ENCODE measurements around the gene CACNA1S. TPM values are rescaled to one million over a fixed set of nuclear protein-coding genes. Genes with fewer than 3 reads are reported as not detected.

The CACNA1S gene
- total RNA-seq (2014; rRNA removed; shearing (Covaris generic)) = 0.06 TPM in 1 of 2 replicates, not detected in the other

DNA sequence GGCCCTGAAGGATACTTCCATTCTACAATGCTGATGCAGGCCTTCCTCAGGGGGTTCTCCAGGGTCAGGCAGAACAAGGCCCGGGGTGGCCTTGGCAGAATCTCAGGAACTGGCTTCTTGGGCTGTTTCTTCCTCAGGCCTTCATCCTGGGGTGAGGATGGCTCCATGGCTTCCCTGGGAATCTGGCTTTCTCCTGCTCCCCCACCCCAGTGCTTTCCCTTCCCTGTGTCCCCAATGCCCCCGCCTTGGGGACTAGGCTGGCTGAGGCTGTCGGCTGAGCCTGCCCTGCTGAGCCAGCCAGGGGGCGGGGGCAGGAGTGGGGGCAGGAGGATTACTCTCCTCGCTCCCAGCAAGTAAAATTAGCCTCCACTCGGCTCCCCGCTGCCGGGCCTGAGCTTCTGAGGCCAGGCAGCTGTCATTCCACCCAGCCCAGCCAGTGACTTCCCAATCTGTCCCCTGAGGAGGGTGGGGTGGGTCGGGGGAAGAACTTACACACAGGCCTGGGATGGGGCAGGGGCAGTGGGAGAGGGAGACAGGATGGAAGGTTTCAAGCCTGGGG lies at the start of gene CACNA1S:
Gene CACNA1S (minus strand): TSS at position 254 of the 559 bp plus-strand sequence. CDS start 87 bp downstream, at position 167.
- in situ Hi-C loops (cut with HindIII; ENCODE audit: low sequenced_read_pairs) = no loop called here
- no peak for DNase-seq (ENCODE audit: low spot score)

- in situ Hi-C loops (cut with HindIII; ENCODE audit: low sequenced_read_pairs) = no loop called here
- no peak for DNase-seq (ENCODE audit: low spot score)
These were observed 45.7 kb upstream of the CACNA1S start for GRCh38 chr1:201157949-201158348.

DNA sequence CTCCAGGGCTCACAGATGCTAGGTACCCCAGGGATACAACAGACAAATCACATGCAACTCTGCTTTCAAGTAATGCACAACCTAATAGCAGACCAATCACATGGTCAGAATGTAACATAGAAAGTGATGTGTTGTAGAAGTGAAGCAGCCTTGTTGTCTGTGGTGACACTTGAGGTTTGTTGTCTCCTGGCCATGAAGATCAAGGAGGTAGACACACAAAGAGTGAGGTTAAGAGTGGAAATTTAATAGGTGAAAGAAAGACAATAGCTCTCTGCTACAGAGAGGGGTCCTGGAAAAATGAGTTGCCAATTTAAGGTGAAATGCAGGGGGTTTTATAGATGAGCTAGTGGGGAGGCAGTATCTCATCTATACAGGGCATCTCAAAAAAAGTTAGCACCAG lies 44.6 kb upstream of the CACNA1S start:
- no peak for DNase-seq (ENCODE audit: low spot score)
- in situ Hi-C loops (cut with HindIII; ENCODE audit: low sequenced_read_pairs) = no loop called here

DNA sequence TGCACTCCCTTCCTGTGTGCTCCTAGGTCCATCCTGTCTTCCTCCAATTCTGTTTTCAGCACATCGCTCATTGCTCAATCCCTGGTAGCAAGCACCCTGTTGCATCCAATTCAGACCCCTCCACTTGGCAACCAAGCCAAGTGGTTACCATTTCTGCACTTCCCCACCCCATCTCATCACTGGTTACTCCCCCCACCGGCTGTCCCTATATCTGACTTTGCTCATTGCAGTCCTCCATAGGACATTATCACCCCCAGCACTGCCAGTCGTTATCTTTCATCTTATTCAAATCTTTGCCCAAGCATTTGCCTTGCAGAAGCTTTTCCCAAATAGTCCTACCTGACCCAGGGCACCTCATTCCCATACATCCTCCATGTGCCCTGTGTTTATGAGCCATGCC lies 44.1 kb upstream of the CACNA1S start:
- in situ Hi-C loops (cut with HindIII; ENCODE audit: low sequenced_read_pairs) = no loop called here
- DNase-seq (ENCODE audit: low spot score) = no peak

DNA sequence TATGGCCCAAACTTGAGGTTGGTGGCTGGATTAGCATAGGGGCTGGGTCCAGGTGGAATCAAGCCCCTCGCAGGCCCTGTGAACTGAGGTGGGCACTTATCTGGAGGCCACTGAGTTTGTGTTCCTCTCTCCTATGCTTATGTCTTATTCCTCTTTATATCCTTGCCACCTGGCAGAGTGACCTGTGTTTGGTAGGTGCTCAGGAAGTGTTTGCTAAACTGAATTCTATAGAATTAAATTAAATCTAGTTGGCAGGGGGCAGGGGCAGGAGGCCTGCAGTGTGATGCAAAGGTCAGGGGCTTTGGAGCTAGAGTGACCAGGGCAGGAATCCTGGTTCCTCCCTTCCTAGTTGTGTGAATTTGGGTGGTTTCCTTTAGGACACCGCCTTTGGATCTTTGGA lies 43.1 kb upstream of the CACNA1S start:
- in situ Hi-C loops (cut with HindIII; ENCODE audit: low sequenced_read_pairs) = no loop called here
- no peak for DNase-seq (ENCODE audit: low spot score)

- in situ Hi-C loops (cut with HindIII; ENCODE audit: low sequenced_read_pairs) = no loop called here
These were observed 42.4 kb upstream of the CACNA1S start, which contains the start of gene TMEM9 for GRCh38 chr1:201154389-201155165. TMEM9 (minus strand) TSS chr1:201154474; CDS start chr1:201153923, 551 bp downstream.

DNA sequence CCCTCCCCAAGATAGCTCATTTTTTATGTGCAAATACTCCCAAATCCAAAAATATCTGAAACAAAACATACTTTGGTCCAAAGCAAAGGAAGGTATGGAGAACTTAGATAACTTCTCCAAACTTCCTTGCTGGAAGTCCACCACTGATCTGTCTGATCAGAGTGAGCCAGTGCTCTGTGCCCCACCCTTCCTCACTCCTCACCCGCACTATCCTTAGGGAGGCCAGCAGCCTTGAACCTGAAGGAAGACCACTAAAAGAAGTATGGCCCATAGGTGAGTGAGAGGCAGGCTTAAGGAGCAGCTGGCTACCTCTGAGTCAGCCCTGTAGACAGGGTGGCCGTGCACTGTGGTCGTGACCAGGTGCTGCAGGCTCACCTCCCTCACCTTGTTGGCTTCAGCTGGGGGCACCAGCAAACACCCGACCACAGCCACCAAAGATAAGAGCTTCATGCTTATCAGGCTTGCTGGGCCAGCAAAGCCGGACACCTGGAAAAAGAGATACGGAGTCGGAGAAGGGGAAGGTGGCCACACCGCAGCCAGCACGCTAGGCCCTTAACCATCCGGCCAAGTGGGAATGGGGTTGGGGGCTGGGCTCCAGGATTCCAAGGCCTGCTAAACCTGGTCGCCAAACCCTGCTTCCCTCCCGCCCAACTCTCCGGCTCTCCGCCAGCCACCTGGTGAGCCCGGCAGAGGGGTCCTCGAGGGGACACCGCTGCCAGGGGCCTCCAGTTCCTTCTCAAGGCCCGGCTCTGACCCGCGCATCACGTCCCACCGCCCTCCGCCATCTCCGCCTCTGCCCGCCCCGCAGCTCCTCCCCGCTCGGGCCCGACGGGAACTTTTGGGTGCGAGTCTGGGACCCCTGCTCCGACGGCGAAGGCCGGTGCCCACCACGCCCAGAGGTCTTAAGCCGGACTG lies 41.5 kb upstream of the CACNA1S start:
- peak; percentile 40 for DNase-seq (ENCODE audit: low spot score)
- in situ Hi-C loops (cut with HindIII; ENCODE audit: low sequenced_read_pairs) = no loop called here

More at GRCh38 chr1:201154389-201155165, 42.4 kb upstream of the CACNA1S start, which contains the start of gene TMEM9:
- DNase-seq (ENCODE audit: low spot score) = peak; percentile 98

- peak; percentile 44 for DNase-seq (ENCODE audit: low spot score)
- in situ Hi-C loops (cut with HindIII; ENCODE audit: low sequenced_read_pairs) = no loop called here
These were observed 37.2 kb upstream of the CACNA1S start for GRCh38 chr1:201149400-201149799.

DNA sequence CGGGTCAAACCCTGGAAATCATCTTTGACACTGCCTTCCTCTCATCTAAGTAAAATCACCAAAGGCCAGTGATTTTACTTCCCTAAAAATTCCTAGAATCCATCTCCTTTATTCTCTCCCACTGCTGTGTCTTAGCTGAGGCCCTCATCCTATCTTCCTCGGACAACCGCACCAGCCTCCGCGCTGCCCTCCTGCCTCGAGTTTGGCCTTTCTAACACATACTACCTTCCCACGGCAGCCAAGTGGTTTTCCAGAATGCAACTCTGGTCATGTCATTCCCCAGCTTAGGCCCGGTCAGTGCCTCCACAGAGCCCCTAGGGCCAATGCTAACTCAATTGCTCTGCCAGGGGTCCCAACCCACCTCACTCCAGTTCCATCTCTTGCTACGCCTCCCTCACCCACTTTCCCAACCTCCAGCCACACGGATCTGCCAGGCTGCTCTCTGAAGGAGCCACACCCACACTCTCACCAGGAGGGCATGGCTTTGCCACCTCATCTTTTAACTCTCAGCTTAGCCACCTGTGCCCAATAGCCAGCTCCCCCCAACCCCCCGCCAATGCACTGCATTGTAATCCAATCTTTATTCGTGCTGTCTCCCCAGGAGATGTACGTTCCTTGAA lies 35.3 kb upstream of the CACNA1S start:
- in situ Hi-C loops (cut with HindIII; ENCODE audit: low sequenced_read_pairs) = no loop called here
- DNase-seq (ENCODE audit: low spot score) = no peak

DNA sequence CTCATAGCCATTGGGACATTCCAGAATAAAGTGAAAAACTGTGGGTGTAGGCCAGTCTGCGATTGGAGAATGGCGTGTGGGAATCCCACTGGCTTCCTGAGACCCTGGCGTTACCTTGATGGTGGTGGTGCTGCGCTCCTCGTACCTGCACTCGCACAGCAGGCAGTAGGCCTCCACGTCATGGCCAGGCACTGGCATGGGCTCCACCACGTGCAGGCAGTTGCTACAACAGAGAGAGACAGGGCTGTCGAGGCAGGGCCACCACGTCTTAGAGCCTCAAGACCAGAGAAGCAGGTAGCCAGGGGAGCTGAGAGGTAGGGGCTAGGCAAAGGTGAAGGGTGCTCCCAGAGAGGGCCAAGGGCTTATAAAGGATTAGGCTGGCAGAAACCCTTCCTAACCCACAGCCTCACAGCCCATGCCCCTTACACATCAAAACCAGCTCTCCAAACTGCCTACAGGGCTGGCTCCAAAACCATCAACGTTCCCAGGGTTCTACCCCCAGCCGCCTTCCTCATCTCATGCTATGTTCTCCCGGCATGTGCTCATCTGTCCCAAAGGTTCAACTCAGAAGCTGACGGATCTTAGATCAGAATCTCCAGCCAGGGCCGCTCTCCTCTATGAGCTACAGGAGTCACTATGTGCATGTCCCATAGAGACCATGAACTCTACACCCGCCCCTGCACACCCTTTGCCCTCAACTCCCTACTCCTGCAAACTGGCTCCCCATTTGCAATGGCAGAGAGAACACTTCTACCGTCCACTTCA lies 34.6 kb upstream of the CACNA1S start:
- in situ Hi-C loops (cut with HindIII; ENCODE audit: low sequenced_read_pairs) = no loop called here
- no peak for DNase-seq (ENCODE audit: low spot score)

GRCh38 chr1:201145816-201146215 lies 33.6 kb upstream of the CACNA1S start:
- DNase-seq (ENCODE audit: low spot score) = no peak
- in situ Hi-C loops (cut with HindIII; ENCODE audit: low sequenced_read_pairs) = no loop called here

DNA sequence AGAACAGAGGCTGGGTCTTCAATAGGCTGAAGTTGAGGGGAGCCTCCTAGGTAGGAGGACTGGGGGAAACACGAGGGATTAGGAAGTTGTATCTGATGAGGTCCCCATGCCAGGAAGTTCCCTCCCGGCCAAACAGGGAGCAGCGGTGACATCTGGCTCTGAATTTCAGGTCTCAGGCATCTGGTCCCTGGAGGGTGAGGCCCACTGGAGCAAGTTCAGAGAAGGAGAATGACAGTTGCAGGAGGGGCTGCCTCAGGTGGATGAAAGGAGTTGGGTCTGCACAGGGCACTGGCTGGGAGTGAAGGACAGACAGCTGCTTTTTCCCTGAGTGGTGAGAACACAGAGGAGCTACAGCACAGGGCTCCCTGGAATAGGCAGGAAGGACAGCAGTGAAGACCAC lies 32.9 kb upstream of the CACNA1S start:
- in situ Hi-C loops (cut with HindIII; ENCODE audit: low sequenced_read_pairs) = no loop called here
- DNase-seq (ENCODE audit: low spot score) = no peak

- in situ Hi-C loops (cut with HindIII; ENCODE audit: low sequenced_read_pairs) = no loop called here
- DNase-seq (ENCODE audit: low spot score) = no peak
These were observed 32.5 kb upstream of the CACNA1S start for GRCh38 chr1:201144701-201145100.

DNA sequence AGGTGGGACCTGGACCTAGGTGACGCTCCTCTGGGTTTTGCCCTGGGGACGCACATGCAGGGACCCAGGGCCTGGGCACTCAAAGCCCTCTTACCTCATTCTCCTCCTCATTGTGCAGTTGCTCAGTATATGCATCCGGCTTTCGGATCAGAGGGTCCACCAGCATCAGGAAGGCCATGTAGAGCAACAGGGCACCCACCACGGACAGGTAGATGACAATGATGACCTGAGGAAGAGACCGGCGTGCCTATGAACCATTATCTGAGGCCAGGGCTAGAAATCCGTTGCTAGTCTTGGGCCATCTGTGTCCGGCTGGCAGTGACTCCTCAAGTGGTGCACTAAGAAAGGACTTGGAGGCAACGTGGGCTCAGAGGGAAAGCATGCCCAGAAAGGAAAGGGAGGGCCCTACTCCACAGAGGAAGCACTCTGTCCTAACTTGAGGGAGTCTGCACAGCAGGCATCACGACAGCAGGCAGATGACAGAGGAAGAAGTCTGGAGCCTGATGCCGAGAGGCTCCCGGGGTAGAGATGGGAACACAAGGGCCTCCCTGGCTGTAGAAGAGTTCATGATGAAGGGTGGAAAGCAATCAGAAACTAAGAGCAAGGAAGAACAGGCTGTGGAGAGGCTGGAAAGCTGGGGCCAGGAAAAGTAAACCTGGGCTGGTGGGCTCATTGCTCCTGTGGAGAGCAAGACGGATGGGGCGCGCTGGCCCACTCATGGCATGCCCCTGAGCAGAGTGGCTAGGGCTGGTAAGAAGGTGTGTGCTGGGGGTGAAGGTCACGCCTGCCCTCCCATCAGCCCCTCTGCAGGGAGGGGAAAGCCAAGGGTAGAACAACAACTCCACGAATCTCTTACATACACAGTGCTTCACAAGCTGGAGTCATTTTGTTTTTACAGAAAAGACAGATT lies 31.8 kb upstream of the CACNA1S start:
- DNase-seq (ENCODE audit: low spot score) = no peak
- in situ Hi-C loops (cut with HindIII; ENCODE audit: low sequenced_read_pairs) = no loop called here

GRCh38 chr1:201142849-201143725 lies 30.9 kb upstream of the CACNA1S start:
- in situ Hi-C loops (cut with HindIII; ENCODE audit: low sequenced_read_pairs) = no loop called here
- no peak for DNase-seq (ENCODE audit: low spot score)

DNA sequence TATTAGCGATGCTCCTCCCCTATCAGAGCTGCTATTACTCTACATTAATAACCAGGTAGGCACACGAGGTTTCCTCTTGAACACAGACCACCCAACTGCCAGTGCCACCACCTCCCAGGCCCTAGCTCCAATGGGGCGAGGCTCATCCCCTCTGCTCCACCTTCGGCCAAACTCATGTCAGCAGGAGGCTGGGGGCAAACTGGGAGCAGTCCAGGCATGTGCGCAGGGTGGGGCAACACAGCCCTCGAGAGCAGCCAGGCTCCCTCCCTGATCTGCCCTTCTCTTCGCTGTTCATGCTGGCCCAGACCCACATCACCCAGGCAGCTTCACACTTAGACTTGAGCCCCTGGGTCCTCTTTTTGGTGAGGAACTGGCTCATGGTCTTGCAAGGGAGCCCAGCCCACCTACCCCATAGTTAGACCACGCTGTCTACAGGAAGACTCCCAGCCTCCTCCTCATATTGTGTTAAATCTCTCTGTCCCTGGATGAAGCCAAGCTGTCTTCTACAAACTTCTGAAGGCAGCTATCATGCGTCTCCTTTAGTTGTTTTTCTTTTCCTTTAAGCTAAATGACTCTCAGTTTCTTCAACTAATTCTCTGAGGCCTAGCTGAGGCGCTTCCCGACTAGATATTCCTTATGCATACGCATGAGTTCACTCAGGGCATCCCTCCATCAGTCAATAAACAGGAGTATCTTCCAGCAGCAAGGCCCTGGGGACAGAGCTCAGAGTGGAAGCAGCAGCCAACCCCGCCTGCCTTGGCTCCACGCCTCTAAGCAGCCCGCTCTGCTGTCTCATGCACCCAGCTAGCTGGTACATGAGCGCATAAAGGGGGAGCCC lies 30.0 kb upstream of the CACNA1S start:
- in situ Hi-C loops (cut with HindIII; ENCODE audit: low sequenced_read_pairs) = no loop called here
- no peak for DNase-seq (ENCODE audit: low spot score)
